ENCODE results near the gene MALT1.
"Not testable (repeated sequence)": the region's sequence is repeated elsewhere in the genome, so short reads cannot be mapped to it uniquely, and the experiment has no call there.

MALT1 gene

GRCh38 chr18:58653144-58653722, 18.0 kb upstream of the MALT1 start:
- DNase-seq (ENCODE audit: low read depth, low spot score) = not testable (repeated sequence)

GRCh38 chr18:58653814-58654509, 17.3 kb upstream of the MALT1 start:
- no peak for DNase-seq (ENCODE audit: low read depth, low spot score)

DNA sequence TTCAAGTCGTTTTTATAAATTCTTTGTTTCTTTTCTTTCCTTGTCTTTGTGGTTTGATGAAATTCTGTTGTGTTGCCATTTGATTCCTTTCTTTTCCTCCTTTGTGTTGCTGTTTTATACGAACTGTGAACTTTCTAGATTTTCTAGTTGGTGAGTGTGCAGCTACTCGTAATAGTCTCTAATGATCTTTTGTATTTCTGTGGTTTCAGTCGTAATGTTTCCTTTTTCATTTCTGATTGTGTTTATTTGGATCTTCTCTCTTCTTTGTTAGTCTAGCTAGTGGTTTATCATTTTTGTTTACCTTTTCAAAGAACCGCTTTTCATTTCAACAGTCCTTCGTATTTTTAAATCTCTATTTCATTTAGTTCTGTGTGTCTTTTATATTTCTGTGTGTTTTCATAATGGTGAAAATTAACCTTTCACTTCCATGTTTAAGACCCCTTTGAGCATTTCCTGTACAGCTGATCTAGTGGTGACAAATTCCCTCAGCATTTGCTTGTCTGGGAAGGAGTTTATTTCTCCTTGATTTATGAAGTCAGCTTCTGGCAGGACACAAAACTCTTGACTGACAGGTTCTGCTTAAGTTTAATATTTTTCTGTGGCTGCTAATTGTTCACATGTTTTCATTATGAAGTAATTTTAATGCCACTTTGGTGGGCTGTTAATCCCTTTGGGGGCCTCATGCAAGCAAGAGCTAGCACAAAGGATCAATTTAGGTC, 16.2 kb upstream of the MALT1 start:
- no peak for DNase-seq (ENCODE audit: low read depth, low spot score)

DNA sequence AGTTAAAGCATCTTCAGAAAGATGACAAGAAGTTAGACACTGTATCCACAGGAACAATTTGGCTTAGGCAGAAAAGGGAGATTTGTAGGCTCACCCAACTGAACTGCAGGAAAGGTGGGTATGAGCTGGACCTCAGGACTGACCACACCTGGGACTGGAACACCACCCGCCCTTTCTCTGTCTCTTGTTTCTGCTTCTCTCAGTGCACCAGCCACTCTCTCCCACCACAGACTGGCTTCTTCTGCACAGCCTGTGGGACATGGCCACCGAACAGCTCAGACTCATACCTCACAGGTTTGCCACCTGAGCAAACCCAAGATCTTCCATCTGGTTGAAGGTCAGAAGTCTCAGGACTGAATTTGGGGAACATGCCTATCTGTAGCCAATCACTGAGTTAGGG, 14.2 kb upstream of the MALT1 start:
- DNase-seq (ENCODE audit: low read depth, low spot score) = no peak

- no peak for DNase-seq (ENCODE audit: low read depth, low spot score)
These were observed 13.8 kb upstream of the MALT1 start for GRCh38 chr18:58657494-58657893.

- DNase-seq (ENCODE audit: low read depth, low spot score) = no peak
These were observed 11.6 kb upstream of the MALT1 start for GRCh38 chr18:58659691-58660090.

GRCh38 chr18:58660915-58661314, 10.3 kb upstream of the MALT1 start:
- no peak for DNase-seq (ENCODE audit: low read depth, low spot score)

GRCh38 chr18:58661423-58661822, 9.8 kb upstream of the MALT1 start:
- DNase-seq (ENCODE audit: low read depth, low spot score) = no peak

DNA sequence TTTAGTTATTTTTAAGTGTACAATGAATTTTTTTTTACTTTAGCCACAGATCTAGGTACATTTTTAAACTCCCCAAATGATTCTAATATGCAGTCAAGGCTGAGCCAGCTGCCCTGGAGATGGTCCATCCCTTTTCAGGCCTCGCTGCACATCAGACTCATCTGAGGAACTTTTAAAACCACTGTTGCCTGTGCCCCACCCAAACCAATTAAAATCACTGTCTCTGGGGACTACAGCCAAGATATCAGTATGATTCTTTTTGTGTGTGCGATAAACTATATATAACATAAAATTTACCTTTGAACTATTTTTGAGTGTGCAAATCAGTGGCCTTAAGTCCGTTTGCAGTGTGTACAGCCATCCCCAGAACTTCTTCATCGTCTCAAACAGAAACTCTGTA, 9.1 kb upstream of the MALT1 start:
- DNase-seq (ENCODE audit: low read depth, low spot score) = no peak

GRCh38 chr18:58666176-58666575, 5.1 kb upstream of the MALT1 start:
- DNase-seq (ENCODE audit: low read depth, low spot score) = no peak

DNA sequence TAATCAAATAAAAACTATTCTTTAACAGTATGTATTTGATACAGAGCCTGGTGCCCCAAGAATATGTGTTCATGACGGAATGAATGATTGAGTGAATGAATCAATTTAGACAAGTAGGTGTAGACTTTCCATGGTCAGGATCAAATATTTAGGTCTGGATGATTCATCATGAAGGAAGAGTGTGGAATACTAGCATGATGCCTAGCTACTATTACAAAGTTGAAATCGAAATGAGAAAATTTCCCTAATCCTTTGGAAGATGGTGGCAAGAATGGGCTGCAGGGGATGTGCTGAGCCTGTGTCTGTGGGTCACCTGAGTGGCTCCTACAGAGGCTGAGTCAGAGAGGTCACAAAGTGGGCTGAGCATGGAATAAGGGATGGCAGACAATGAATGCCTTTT, 3.1 kb upstream of the MALT1 start:
- DNase-seq (ENCODE audit: low read depth, low spot score) = no peak

GRCh38 chr18:58668897-58669296, 2.4 kb upstream of the MALT1 start:
- DNase-seq (ENCODE audit: low read depth, low spot score) = no peak

GRCh38 chr18:58669731-58670378, 1.4 kb upstream of the MALT1 start:
- no peak for DNase-seq (ENCODE audit: low read depth, low spot score)

DNA sequence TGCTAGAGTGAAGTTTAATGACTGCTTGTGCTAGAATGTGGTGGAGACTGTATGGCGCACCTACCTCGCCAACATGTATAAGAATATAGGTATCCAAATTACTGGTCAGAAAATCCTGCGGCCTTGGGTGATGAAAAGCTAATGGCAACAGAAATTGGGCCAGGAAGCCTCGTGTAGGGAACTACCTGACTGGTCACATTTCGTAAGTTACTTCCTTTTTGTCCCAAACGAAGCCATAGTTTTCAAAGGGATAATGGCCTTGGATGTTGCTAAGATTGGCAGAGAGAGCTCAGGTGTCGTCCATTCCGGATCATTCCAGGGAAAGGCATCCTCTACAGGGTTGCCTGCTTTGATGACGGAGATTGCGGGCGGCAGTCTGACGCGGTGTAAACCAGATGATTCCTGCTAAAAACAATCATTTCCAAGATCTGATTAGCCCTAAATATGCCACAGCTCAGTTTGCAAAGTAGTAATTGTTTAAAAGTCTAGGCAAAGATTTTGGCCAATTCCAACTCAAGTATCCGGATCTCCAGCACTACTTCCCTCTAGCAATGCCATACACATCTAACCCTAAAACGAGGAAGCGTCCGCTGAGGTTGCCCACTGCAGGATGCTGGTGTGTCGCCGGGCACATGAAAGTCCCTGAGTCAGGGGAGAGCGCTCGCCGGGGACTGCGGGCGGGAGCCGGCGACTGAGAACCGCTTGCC, 708 bp upstream of the MALT1 start:
- no peak for DNase-seq (ENCODE audit: low read depth, low spot score)

DNA sequence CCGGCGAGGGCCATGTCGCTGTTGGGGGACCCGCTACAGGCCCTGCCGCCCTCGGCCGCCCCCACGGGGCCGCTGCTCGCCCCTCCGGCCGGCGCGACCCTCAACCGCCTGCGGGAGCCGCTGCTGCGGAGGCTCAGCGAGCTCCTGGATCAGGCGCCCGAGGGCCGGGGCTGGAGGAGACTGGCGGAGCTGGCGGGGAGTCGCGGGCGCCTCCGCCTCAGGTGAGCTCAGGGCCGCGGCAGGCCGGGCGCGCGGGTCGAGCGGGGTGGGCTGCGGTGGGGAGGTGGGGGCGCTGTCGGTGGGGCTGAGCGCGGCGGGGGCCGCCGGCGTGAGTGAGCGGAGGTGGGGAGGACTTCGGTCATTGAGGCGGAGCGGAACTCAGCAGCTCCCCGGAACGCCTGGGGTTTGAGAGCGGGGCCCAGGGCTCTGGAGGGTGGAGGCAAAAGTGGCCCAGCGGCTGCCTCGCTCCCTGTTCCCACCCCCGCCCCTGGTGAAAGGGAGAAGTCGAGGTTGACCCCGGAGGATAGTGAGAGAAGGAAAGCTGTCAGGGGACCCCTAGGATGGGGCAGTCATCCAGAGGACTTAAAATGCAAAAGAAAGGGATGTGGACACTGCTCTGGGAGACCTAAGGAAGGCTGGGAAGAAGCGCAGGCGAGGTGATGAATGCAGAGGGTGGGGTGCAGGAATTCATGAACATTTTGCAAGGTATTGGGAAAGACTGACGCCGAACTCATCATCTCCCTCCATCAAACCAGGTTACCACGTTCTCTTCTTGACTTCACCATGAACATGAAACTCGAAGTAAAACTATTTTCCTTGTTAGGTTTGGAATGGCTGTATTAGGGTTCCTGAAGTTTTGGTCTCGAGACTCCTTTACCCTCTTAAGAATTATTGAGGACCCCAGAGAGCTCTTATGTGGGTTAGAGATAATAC, 633 bp downstream of the MALT1 start:
- peak; percentile 45 for DNase-seq (ENCODE audit: low read depth, low spot score)

- DNase-seq (ENCODE audit: low read depth, low spot score) = no peak
These were observed 2.9 kb downstream of the MALT1 start for GRCh38 chr18:58674159-58674558.

DNA sequence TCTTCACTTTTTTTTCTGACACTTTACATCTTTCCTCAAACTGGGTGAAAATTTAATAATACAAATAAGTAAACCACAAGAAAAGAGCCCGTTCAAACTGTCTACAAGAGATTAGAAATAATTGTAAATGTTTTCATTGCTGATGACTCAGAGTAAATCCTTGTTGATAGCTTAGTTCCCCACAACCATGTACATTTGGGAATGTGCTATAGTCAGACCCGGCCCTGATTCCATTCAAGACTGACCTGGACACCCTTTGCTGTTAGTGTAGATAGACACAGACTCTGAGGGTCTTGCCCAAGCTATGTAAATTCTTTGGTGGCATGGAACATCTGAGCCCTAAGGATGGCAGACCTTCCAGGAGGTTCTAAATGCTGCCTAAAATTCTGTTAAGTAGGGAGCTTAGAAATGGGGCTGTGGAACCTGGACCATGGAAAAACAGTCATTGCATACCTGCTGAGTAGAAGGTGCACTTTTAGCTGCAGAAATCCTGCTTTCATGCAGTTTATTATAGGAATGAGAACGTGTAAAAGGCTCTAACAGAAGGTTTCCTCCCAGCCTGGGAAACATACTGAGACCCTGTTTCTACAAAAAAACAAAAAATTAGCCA, 3.7 kb downstream of the MALT1 start:
- DNase-seq (ENCODE audit: low read depth, low spot score) = no peak

GRCh38 chr18:58676270-58676669, 5.0 kb downstream of the MALT1 start:
- no peak for DNase-seq (ENCODE audit: low read depth, low spot score)

- peak; percentile 18 for DNase-seq (ENCODE audit: low read depth, low spot score)
These were observed 11.3 kb downstream of the MALT1 start for GRCh38 chr18:58682429-58683069.

GRCh38 chr18:58687871-58688308, 16.6 kb downstream of the MALT1 start:
- DNase-seq (ENCODE audit: low read depth, low spot score) = no peak
